Fibroblast of lung (primary cell): Measurements from ENCODE around the gene OPTC. TPM values are rescaled to one million over a fixed set of nuclear protein-coding genes. Genes with fewer than 3 reads are reported as not detected.
A peak's percentile ranks its signal among the peaks of the same experiment; 100 is the strongest.

ENCODE experiments used
- DNase-seq, 2 donors: peaks; one replicate each; pipeline versions ENCODE4 v3.0.0 to v3.0.0-alpha.2; 2010; ENCODE audit warnings: low read depth in 2 of 2
- H2AFZ ChIP-seq: 2 replicates; pipeline ENCODE4 v1.5.1; 2012; ENCODE audit warnings: low read length, control low read depth, inconsistent platforms
- H3K27ac ChIP-seq: 2 replicates; pipeline ENCODE4 v1.5.1; 2011; ENCODE audit warnings: low read length, control low read depth; ENCODE audit not compliant: insufficient read depth
- H3K27me3 ChIP-seq: 2 replicates; pipeline ENCODE4 v1.5.1; 2011; ENCODE audit warnings: mild to moderate bottlenecking, low read length; ENCODE audit not compliant: control insufficient read depth, insufficient read depth
- H3K36me3 ChIP-seq: 2 replicates; pipeline ENCODE4 v1.5.1; 2011; ENCODE audit warnings: low read length; ENCODE audit not compliant: control insufficient read depth, insufficient read depth
- H3K4me1 ChIP-seq: 2 replicates; pipeline ENCODE4 v1.5.1; 2011; ENCODE audit warnings: low read length; ENCODE audit not compliant: control insufficient read depth, insufficient read depth; ENCODE audit errors: extremely low read depth
- H3K4me2 ChIP-seq: 2 replicates; pipeline ENCODE4 v1.5.1; 2011; ENCODE audit warnings: low read length, control low read depth; ENCODE audit not compliant: insufficient read depth; ENCODE audit errors: extremely low read depth
- H3K4me3 ChIP-seq, 4 experiments: fragments of 200-600 bp in 1 of 4; sonication (generic) in 1 of 4; replicated peaks in 1 of 4; 2 replicates each; pipeline ENCODE4 v1.5.1; 2011 to 2016; ENCODE audit warnings: low read length in 4 of 4, low read depth in 3 of 4, mild to moderate bottlenecking in 3 of 4, control low read depth in 2 of 4, inconsistent platforms in 1 of 4, mixed read lengths in 1 of 4; ENCODE audit not compliant: insufficient read depth in 1 of 4; ENCODE audit errors: control extremely low read depth in 1 of 4
- H3K79me2 ChIP-seq: 2 replicates; pipeline ENCODE4 v1.5.1; 2012; ENCODE audit warnings: mild to moderate bottlenecking, low read length, inconsistent platforms; ENCODE audit not compliant: control insufficient read depth, insufficient read depth
- H3K9ac ChIP-seq: 2 replicates; pipeline ENCODE4 v1.5.1; 2011; ENCODE audit warnings: mild to moderate bottlenecking, low read length, control low read depth; ENCODE audit not compliant: insufficient read depth
- H3K9me3 ChIP-seq: 2 replicates; pipeline ENCODE4 v1.5.1; 2012; ENCODE audit warnings: low read depth, low read length; ENCODE audit not compliant: control insufficient read depth, insufficient read depth
- H4K20me1 ChIP-seq: 2 replicates; pipeline ENCODE4 v1.5.1; 2011; ENCODE audit warnings: low read length; ENCODE audit not compliant: control insufficient read depth, insufficient read depth; ENCODE audit errors: extremely low read depth
- EZH2 ChIP-seq: IDR thresholded peaks from 2 replicates; pipeline ENCODE4 v1.5.1; 2012; ENCODE audit warnings: low read length, control low read depth, mild to moderate bottlenecking; ENCODE audit errors: missing control alignments
- polyA plus RNA-seq, 2 donors: library from polyadenylated mRNA; depleted of rRNA in 1 of 2; stranded (reverse) in 1 of 2; unstranded in 1 of 2; fragments of >200 nt; gene quantifications; 2 replicates each; pipeline ENCODE4 v1.2.1, GENCODE V29; 2011 to 2012; ENCODE audit warnings: missing spikeins in 1 of 2
- total RNA-seq: library from RNA; depleted of rRNA; stranded (reverse); fragments of >200 nt; gene quantifications from 2 replicates; pipeline ENCODE4 v1.2.1, GENCODE V29; 2014
- TF ChIP-seq, protein P1 (sequence below), 2 donors: IDR thresholded peaks in 1 of 2; conservative IDR thresholded peaks in 1 of 2; 1 replicate in 1 of 2; 2 replicates in 1 of 2; pipeline ENCODE4 v1.5.1; 2011 to 2012; ENCODE audit warnings: low read length in 2 of 2, control low read depth in 1 of 2, inconsistent platforms in 1 of 2, low read depth in 1 of 2, mild to moderate bottlenecking in 1 of 2

The OPTC gene
- total and polyA plus RNA-seq, 2 donors (not counting 1 experiment from before 2014, with no cell fraction given) = not detected

DNA sequence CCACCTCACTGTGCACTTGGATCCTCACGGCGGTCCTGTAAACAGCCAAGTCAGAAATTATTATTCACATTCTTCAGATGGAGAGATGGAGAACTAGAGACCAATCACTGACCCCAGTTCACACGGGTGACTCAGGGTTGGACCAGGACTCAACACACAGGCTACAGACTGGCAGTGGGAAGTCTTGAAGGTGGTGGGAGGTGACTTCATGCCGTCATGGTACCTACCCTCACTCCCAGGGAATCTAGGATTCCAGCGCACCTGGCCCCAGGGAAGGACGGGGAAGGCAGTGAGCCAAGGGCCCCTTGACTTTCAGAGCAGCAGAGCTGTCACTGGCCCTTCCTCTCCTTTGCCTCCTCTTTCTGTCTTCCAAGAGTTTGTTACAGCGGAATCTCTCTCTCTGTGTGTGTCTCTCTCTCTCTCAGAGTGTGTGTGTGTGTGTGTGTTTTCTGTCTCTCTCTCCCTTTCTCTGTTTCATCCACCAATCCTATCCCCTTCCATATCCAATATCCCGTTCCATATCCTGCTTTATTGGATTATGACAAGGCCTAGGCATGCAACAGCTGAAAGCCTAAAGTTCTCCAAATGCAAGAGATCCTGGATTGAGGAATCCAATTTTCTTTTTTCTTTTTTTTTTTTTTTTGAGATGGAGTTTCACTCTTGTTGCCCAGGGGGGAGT is 11.7 kb downstream of the OPTC start:
- Histone ChIP-seq H3K9me3 (no peaks in the 10 kb centered on the region), H3K4me3 (no peak overlapping the region), H4K20me1 (no peaks in the 10 kb centered on the region), H3K36me3 (no peaks in the 10 kb centered on the region), H3K27ac (peak overlapping the region; percentile 18), H3K4me1 (peaks cover 33% of the 10 kb centered on the region), H2AFZ (no peak overlapping the region), H3K4me2 (no peak overlapping the region), H3K79me2 (peaks cover 3% of the 10 kb centered on the region), H3K9ac (no peak overlapping the region), H3K27me3 (no peaks in the 10 kb centered on the region)
- no peak for TF ChIP-seq EZH2
- peak in 1 of 2 donors; percentile 35 for DNase-seq

DNA sequence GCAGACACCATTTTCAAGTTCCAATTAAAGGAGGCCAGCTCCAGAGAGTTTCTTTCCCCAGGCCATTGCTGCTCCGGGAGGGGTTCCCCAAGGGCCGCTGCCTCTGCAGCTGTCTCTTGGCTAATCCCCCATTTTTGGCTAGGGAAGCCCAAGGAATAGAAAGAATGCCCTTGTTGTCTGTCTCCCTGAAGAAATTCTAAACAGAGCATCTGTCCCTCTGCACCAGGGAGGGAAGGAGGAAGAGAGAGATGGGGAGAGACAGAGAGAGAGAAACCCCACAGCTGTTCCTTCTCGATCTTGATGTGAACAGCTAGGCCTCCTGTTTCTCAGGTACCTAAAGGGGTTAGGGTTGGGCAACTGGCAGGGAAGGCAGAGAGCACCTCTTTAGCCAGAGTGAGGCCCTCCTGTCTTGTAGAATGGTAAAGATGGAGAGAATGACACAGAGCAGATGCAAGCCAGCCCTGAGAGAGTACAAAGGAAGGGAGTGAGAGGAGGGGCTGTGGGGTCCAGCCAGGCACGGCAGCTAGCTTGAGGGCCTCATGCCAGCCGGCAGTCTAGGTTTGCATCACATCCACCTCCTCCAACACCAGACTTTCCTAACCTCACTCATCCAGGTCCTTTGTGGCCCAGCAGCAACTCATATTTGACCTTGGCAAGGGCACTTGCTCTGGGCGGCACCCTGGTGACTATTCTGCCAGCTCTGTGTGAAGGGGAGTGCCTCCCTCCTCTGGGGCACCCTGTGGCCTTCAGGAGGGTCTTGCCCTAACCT is 13.1 kb downstream of the OPTC start:
- Histone ChIP-seq H3K36me3 (no peaks in the 10 kb centered on the region), H4K20me1 (no peaks in the 10 kb centered on the region), H3K27ac (peak overlapping the region; percentile 46), H3K4me1 (peaks cover 36% of the 10 kb centered on the region), H3K9me3 (no peaks in the 10 kb centered on the region), H3K27me3 (no peaks in the 10 kb centered on the region), H2AFZ (no peak overlapping the region), H3K79me2 (peaks cover 3% of the 10 kb centered on the region), H3K4me2 (peak overlapping the region; percentile 40), H3K9ac (no peak overlapping the region), H3K4me3 (no peak overlapping the region)
- TF ChIP-seq, protein P1, sequence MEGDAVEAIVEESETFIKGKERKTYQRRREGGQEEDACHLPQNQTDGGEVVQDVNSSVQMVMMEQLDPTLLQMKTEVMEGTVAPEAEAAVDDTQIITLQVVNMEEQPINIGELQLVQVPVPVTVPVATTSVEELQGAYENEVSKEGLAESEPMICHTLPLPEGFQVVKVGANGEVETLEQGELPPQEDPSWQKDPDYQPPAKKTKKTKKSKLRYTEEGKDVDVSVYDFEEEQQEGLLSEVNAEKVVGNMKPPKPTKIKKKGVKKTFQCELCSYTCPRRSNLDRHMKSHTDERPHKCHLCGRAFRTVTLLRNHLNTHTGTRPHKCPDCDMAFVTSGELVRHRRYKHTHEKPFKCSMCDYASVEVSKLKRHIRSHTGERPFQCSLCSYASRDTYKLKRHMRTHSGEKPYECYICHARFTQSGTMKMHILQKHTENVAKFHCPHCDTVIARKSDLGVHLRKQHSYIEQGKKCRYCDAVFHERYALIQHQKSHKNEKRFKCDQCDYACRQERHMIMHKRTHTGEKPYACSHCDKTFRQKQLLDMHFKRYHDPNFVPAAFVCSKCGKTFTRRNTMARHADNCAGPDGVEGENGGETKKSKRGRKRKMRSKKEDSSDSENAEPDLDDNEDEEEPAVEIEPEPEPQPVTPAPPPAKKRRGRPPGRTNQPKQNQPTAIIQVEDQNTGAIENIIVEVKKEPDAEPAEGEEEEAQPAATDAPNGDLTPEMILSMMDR (conservative IDR thresholded peaks at IDR 0.05 in 1 of 2, IDR thresholded peaks at IDR 0.05 in 1 of 2; ENCODE audit: low read depth in 1 of 2, low read length in 2 of 2) = no peak
- no peak for TF ChIP-seq EZH2
- DNase-seq = peak in 1 of 2 donors; percentile 38

DNA sequence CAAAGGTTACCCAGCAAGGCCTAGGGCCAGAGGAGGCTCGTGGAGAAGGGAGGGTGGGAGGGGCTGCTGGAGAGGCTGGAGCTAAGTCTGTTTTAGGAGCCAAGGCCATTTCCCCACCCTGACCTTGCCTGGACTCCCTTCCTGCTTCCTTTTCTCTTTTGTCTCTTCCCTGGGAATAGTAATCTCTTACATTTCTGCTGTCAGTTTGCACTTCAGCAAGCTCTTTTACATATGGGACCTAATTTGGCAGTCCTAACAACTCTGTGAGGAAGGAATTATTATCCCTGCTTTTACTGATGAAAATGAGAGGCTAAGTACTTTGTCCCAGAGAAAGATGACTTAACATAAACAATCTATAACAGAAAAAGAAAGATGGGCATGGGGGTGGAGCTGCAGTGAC is 13.8 kb downstream of the OPTC start:
- H3K4me2 ChIP-seq = no peak overlapping the region
- DNase-seq = no peak
- no peak overlapping the region for H3K27ac ChIP-seq
- H3K79me2 ChIP-seq = peaks cover 3% of the 10 kb centered on the region
- no peak overlapping the region for H3K4me3 ChIP-seq
- H3K4me1 ChIP-seq = peaks cover 43% of the 10 kb centered on the region
- no peaks in the 10 kb centered on the region for H3K27me3 ChIP-seq
- H3K9ac ChIP-seq = no peak overlapping the region
- no peak overlapping the region for H2AFZ ChIP-seq
- no peaks in the 10 kb centered on the region for H4K20me1 ChIP-seq
- H3K9me3 ChIP-seq = no peaks in the 10 kb centered on the region
- TF ChIP-seq, protein P1 (conservative IDR thresholded peaks at IDR 0.05 in 1 of 2, IDR thresholded peaks at IDR 0.05 in 1 of 2; ENCODE audit: low read depth in 1 of 2, low read length in 2 of 2) = no peak
- TF ChIP-seq EZH2 = no peak
- H3K36me3 ChIP-seq = no peaks in the 10 kb centered on the region
